Fibroblast of villous mesenchyme (primary cell): ENCODE data around the gene EHMT2. TPM values are rescaled to one million over a fixed set of nuclear protein-coding genes. Genes with fewer than 3 reads are reported as not detected.
A peak's percentile ranks its signal among the peaks of the same experiment; 100 is the strongest.

Experiments
- DNase-seq: peaks from one replicate; pipeline ENCODE4 v3.0.0-alpha.2; 2010; ENCODE audit warnings: low read depth
- H3K4me3 ChIP-seq: 2 replicates; pipeline ENCODE4 v1.5.1; 2011; ENCODE audit warnings: low read depth, mild to moderate bottlenecking, low read length
- CTCF ChIP-seq: IDR thresholded peaks from 2 replicates; pipeline ENCODE4 v1.5.1; 2012; ENCODE audit warnings: low read depth, mild to moderate bottlenecking, low read length; ENCODE audit not compliant: insufficient read depth
- small RNA-seq: library from RNA; depleted of rRNA; stranded (forward); fragments of <200 nt; gene quantifications from one replicate; pipeline ENCODE3, GENCODE V24; 2012
- total RNA-seq: library from RNA; depleted of rRNA; stranded (reverse); fragments of >200 nt; gene quantifications from 2 replicates; pipeline ENCODE4 v1.2.3, GENCODE V29; 2012

Gene EHMT2
- total RNA-seq, 1 donor: 42.7 TPM

GRCh38 chr6:31830886-31831335 is 66.6 kb downstream of the EHMT2 start:
- DNase-seq: no peak
- peak overlapping the region; percentile 84 for H3K4me3 ChIP-seq
- TF ChIP-seq CTCF: no peak

Small RNA genes lying within 50 kb of the gene (small RNA-seq; reads per million reads assigned to genes)
- gene AL645922.1 (not detected), gene SNORD48 (25.9 reads per million, percentile 94 among the genes with 10 or more reads in this experiment), gene SNORD52 (not detected)

Other genes starting within 250 kb of the EHMT2 start
- gene BAG6, start 245.0 kb downstream of the EHMT2 start, total RNA-seq: 123 and 166 TPM in 2 replicates
- gene APOM, start 241.8 kb downstream of the EHMT2 start, total RNA-seq: 0.43 and 0.97 TPM in 2 replicates
- 20.7 and 21.9 TPM in 2 replicates for gene C6orf47, start 236.9 kb downstream of the EHMT2 start, total RNA-seq
- gene GPANK1, start 232.7 kb downstream of the EHMT2 start, total RNA-seq: 16.1 and 20.7 TPM in 2 replicates
- 136 and 144 TPM in 2 replicates for gene CSNK2B, start 231.6 kb downstream of the EHMT2 start, total RNA-seq
- 3.2 and 3.9 TPM in 2 replicates for gene LY6G5B, start 227.7 kb downstream of the EHMT2 start, total RNA-seq
- gene LY6G5C, start 216.6 kb downstream of the EHMT2 start, total RNA-seq: 0.43 and 0.64 TPM in 2 replicates
- 43.2 and 76.0 TPM in 2 replicates for gene ABHD16A, start 194.4 kb downstream of the EHMT2 start, total RNA-seq
- not detected in 2 replicates for gene LY6G6F, start 190.8 kb downstream of the EHMT2 start, total RNA-seq
- gene LY6G6D, start 182.3 kb downstream of the EHMT2 start, total RNA-seq: not detected in 2 replicates
- not detected in 2 replicates for gene LY6G6C, start 176.0 kb downstream of the EHMT2 start, total RNA-seq
- not detected in 2 replicates for gene MPIG6B, start 174.3 kb downstream of the EHMT2 start, total RNA-seq
- gene DDAH2, start 168.4 kb downstream of the EHMT2 start, total RNA-seq: 60.5 and 68.0 TPM in 2 replicates
- gene CLIC1, start 161.2 kb downstream of the EHMT2 start, total RNA-seq: 586 and 701 TPM in 2 replicates
- 9.5 and 13.9 TPM in 2 replicates for gene MSH5, start 157.7 kb downstream of the EHMT2 start, total RNA-seq
- 0.43 and 1.3 TPM in 2 replicates for gene SAPCD1, start 135.0 kb downstream of the EHMT2 start, total RNA-seq
- gene VWA7, start 120.4 kb downstream of the EHMT2 start, total RNA-seq: under 0.01 TPM in 2 replicates
- gene VARS1, start 101.9 kb downstream of the EHMT2 start, total RNA-seq: 60.0 and 73.1 TPM in 2 replicates
- gene LSM2, start 90.7 kb downstream of the EHMT2 start, total RNA-seq: 21.6 and 23.7 TPM in 2 replicates
- gene HSPA1L, start 82.4 kb downstream of the EHMT2 start, total RNA-seq: 0.86 and 0.97 TPM in 2 replicates
- gene HSPA1A, start 82.2 kb downstream of the EHMT2 start, total RNA-seq: 77.0 and 132 TPM in 2 replicates
- gene HSPA1B, start 70.0 kb downstream of the EHMT2 start, total RNA-seq: 84.4 and 148 TPM in 2 replicates
- 70.8 and 77.6 TPM in 2 replicates for gene NEU1, start 34.9 kb downstream of the EHMT2 start, total RNA-seq
- not detected in 2 replicates for gene SLC44A4, start 18.7 kb downstream of the EHMT2 start, total RNA-seq
- gene ZBTB12, start 4.4 kb upstream of the EHMT2 start, total RNA-seq: 1.9 and 3.0 TPM in 2 replicates
- gene C2, start 30.0 kb upstream of the EHMT2 start, total RNA-seq: 1.3 and 2.3 TPM in 2 replicates
- 3.5 and 12.1 TPM in 2 replicates for gene CFB, start 48.4 kb upstream of the EHMT2 start, total RNA-seq
- gene NELFE, start 61.3 kb upstream of the EHMT2 start, total RNA-seq: 106 and 120 TPM in 2 replicates
- gene SKIC2, start 61.5 kb upstream of the EHMT2 start, total RNA-seq: 52.2 and 58.9 TPM in 2 replicates
- 14.2 and 21.9 TPM in 2 replicates for gene DXO, start 74.4 kb upstream of the EHMT2 start, total RNA-seq
- 6.0 and 13.9 TPM in 2 replicates for gene C4A, start 84.4 kb upstream of the EHMT2 start, total RNA-seq
- 6.8 and 9.9 TPM in 2 replicates for gene C4B, start 117.1 kb upstream of the EHMT2 start, total RNA-seq
- gene CYP21A2, start 140.7 kb upstream of the EHMT2 start, total RNA-seq: under 0.01 TPM in 2 replicates
- gene TNXB, start 211.6 kb upstream of the EHMT2 start, total RNA-seq: 4.8 and 17.7 TPM in 2 replicates
- 17.3 and 22.9 TPM in 2 replicates for gene ATF6B, start 230.5 kb upstream of the EHMT2 start, total RNA-seq
- gene FKBPL, start 232.6 kb upstream of the EHMT2 start, total RNA-seq: 6.4 and 6.9 TPM in 2 replicates